Activated CD4-positive, alpha-beta T cell treated with anti-CD3 and anti-CD28 coated beads, Interleukin-2, amount 50 U/mL, for 48 hours (primary cell): ENCODE results near the gene PAPSS1.
"Not testable (repeated sequence)": the region's sequence is repeated elsewhere in the genome, so short reads cannot be mapped to it uniquely, and the experiment has no call there.

Source experiments
- DNase-seq, 2 experiments: peaks; one replicate each; pipeline ENCODE4 v3.0.0-alpha.2; 2020

PAPSS1 gene

GRCh38 chr4:107725281-107725859 is 5.3 kb upstream of the PAPSS1 start:
- DNase-seq: no peak

- DNase-seq: not testable (repeated sequence)
These were observed 3.3 kb upstream of the PAPSS1 start for GRCh38 chr4:107723331-107723730.

- peak; percentile 46 to 54 for DNase-seq
These were observed 1.5 kb upstream of the PAPSS1 start for GRCh38 chr4:107721436-107722100.

DNA sequence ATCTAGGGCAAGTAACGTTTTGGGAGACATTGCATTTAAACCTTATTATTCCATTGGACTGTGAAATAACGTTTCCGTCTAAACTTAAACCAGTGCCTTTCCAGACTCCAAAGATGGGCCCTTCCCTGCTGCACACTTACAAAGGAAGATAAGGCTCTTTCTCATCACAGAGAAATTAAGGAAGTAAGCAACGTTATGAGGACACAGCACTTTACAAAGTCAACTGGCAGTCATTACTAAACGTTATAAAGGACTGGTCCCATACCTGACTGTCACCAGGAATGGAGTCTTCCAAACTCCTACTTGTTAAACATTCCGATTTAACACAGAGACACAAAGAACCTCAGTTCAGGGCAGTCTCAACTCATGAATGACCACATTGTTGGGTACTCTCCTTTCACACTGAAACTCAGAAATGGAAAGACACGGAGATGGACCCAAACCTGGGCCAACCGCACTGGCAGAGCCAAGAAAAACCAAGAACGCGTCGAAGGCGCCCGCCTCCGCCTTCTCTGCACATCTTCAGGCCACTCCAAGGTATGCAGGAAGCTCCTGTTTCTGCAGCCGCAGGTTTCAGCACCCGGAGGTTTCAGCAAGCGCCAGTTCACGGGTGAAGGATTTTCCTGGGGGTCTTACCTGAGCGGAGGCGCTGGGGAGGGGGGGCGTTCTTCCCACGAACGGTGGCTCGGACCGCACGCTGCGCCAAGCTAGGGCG is 670 bp downstream of the PAPSS1 start:
- peak; percentile 48 to 56 for DNase-seq

GRCh38 chr4:107718351-107718965 is 1.6 kb downstream of the PAPSS1 start:
- DNase-seq: no peak

DNA sequence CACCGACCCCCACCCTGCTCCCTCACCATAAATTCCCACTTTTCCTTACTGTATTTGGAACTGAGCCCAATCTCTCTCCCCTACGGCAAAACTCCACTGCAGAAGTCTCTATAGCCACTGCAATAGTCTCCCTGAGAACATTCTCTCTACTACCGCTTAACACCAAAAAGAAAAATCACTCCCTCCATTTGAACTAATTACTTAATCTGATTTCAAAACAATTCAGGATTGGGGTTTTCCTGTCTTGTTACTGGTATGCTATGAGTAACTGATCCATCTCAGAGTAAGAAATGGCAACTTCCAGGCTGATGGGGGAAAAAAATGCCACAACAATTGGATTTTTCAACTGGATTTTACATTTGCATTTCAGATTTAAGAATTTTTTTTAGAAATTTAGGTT is 5.8 kb downstream of the PAPSS1 start:
- DNase-seq: no peak

DNA sequence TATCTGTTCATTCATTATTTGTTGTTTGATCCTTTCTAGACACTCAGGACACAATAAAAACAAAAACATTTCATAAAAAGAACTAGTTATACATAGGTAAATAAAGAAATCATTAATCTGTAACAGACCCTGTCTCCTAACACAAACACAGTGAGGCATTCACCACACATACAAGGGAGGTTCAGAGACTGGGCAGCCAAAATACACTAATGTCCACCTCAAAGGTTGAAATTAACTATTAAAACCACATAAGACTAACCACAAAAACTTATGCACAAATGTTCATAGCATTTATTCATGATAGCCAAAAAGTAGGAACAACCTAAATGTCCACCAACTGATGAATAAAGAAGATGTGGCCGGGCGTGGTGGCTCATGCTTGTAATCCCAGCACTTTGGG is 7.8 kb downstream of the PAPSS1 start:
- no peak for DNase-seq

DNA sequence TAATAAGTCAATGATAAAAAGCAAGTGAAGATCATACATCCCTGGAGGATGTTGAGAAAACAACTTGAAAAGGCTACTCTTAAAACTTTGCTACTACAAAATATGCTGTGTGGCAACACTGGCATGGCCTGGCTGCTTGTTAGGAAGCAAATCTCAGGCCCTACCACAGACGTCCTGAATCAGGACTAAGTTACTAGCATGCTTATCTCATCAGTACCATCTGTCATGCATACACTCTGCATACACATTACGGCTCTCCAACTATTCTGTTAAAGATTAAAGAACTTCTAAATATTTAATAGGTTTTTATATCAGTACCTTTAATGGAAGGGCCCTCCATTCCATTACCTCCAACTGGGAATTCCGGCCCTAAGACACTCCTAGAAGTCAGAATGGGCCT is 8.2 kb downstream of the PAPSS1 start:
- no peak for DNase-seq

GRCh38 chr4:107710493-107711459 is 9.3 kb downstream of the PAPSS1 start:
- no peak for DNase-seq

DNA sequence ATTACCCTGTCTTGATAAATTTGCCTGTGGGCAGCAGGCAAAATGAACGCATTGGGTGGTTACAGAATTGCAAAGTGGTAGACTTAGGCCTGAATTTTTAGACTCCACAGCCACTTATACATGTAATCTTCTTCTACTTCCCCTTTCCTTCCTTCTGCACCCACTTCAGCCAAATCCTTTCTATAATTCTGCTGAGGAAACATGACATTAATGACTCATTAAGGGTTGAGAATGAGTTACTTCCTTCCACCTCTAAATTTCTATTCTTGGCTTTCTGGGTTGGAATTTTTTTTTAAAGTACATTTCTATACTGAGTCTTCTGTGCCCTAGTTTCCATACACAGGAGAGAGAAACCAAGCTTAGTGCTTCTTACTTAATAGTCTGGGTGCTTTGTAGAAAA is 10.1 kb downstream of the PAPSS1 start:
- DNase-seq: no peak

GRCh38 chr4:107708225-107708624 is 11.8 kb downstream of the PAPSS1 start:
- DNase-seq: no peak

GRCh38 chr4:107705742-107706556 is 14.1 kb downstream of the PAPSS1 start:
- DNase-seq: no peak

GRCh38 chr4:107701565-107701964 is 18.5 kb downstream of the PAPSS1 start:
- no peak for DNase-seq

DNA sequence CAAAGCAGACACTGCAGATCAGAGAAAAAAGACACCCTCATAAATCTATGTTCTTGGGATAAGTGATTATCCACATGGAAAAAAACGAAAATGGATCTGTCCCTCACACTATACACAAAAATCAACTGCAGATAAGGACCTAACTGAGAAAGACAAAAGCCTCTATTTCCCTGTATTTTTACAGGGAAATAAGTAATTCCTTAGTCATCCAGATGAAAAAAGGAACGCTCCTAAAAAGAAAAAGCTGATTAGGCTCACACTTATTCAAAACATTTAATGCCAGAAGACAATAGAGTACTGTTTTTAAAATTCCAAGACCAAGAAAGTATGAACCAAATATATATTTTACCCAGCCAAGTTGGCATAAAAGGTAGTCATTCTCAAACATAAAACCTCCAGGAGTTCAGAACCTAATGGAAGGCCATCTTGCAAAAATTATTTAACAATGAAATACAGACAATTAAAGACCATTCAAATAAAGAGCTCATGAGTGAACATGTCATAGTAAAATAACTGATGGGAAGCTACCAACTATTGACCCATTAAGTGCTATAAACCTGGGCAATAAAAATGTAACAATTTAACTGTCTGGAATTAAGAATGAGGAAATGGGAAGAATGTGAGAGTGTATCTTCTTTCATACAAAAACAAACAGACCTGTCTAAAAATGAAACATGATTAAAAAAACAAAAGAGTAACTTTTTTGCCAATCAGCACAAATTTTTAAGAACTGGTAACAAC is 20.4 kb downstream of the PAPSS1 start:
- no peak for DNase-seq

DNA sequence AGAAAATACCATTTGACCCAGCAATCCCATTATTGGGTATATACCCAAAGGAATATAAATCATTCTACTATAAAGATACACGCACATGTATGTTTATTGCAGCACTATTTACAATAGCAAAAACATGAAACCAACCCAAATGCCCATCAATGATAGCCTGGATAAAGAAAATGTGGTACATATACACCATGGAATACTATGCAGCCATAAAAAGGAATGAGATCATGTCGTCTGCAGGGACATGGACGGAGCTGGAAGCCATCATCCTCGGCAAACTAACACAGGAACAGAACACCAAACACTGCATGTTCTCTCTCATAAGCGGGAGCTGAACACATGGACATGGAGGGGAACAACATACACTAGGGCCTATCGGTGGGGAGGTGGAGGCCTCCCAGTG is 23.8 kb downstream of the PAPSS1 start:
- DNase-seq: not testable (repeated sequence)

DNA sequence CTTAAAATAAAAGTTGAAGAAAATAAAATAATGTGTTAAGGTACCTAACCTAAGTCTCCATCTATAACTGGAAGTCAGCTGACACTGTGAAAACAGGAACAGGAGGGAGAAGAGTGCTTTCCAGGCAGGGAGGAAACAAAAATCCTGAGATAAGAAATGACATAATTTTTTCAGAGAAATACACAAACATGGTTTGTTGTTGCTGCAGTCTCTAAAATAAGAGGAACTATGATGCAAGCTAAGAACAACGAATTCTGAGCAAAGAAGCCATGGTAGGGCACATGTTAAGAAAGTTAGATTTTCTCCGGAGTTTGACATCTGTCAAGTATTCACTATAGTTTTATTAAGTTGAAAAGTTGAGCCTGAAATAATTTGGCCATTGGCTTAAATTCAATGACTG is 26.9 kb downstream of the PAPSS1 start:
- no peak for DNase-seq

GRCh38 chr4:107692202-107692601 is 27.8 kb downstream of the PAPSS1 start:
- no peak for DNase-seq

GRCh38 chr4:107691378-107691777 is 28.7 kb downstream of the PAPSS1 start:
- no peak for DNase-seq

DNA sequence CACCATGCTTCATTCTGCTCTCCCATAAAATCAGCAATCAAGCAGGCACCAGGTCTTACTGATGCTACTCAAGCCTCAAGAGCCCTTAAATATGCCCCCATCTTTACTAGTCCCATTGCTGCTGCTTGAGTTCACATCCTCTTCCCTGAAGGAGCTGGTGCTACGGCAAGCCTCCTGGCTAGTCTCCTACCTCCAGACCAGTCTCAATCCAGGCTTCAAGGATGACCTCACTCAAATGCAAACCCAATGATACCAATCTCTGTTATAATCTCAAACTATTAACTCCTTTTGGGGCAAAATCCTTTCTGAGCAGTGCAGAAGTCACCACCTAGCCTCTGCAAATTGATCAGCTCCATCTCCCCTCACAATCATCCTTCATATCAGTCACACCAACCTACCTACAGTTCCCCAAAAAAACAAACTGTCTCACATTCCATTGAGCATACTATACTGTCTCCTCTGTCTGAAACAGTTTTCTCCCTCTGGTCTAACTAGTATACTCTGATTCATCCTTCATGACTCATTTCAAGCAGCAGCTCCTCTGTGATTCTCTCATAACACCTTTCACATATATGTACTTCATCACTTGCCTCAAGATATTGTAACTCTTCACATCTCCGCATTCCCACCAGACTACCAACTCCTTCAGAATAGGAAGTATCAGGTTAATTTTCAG is 30.0 kb downstream of the PAPSS1 start:
- DNase-seq: no peak

DNA sequence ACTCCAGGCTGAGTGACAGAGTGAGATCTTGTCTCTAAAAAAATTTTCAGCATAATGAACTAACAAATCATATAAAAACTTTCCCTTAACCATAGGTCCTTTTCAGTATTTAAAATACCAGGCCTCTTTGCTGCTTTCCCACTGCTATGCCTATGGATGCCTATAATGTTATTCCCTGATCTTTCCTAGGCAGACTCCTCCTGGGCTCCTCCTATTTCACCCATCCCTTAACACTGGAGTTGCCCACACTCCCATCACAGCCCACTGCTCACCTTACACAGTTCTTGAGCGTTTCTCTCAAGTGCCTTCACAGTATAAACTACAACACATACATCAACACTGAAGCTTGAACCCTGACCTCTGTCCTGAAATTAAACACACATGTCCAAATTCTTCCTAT is 31.6 kb downstream of the PAPSS1 start:
- no peak for DNase-seq
